ENCODE results near the gene PAXX.

The PAXX gene

DNA sequence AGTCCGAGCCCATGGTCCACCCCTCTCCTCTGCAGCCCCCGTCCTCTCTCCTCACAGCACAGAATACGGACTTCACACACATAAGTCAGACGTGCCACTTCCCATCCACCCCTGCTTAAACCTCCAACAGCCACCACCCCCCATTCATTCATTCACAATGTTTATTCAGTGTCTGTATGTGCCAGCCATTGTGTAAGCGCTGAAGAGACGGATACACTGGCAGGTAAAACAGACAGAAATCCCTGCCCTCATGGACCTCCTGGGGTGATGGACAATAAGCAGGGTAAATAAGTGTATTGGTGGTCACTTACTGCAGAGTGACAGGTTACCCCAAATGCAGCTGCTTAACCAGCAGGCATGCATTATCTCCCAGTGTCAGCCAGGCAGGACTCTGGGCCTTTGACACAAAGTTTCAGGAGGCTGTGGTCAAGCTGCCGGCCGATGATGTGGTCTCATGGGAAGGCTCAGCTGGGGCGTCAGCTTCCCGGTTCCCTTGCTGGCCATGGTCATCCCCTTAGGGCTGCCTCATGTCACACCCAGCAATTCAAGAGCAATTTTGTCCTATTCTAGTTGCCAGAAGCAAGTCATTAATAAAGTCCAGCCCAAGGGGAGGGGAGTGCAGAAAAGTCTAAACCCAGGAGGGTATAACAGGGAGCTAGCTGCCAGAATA, 1.8 kb upstream of the PAXX start:
- Histone ChIP-seq H3K4me3 (ENCODE audit: low read depth, low read length) (no peak overlapping the region), H3K4me1 (peaks cover 3% of the 10 kb centered on the region; the same call in 1 of the 2 replicates), H3K27me3 (no peaks in the 10 kb centered on the region), H3K9me3 (no peaks in the 10 kb centered on the region), H3K36me3 (peaks cover 12% of the 10 kb centered on the region)
- TF ChIP-seq, protein P1, sequence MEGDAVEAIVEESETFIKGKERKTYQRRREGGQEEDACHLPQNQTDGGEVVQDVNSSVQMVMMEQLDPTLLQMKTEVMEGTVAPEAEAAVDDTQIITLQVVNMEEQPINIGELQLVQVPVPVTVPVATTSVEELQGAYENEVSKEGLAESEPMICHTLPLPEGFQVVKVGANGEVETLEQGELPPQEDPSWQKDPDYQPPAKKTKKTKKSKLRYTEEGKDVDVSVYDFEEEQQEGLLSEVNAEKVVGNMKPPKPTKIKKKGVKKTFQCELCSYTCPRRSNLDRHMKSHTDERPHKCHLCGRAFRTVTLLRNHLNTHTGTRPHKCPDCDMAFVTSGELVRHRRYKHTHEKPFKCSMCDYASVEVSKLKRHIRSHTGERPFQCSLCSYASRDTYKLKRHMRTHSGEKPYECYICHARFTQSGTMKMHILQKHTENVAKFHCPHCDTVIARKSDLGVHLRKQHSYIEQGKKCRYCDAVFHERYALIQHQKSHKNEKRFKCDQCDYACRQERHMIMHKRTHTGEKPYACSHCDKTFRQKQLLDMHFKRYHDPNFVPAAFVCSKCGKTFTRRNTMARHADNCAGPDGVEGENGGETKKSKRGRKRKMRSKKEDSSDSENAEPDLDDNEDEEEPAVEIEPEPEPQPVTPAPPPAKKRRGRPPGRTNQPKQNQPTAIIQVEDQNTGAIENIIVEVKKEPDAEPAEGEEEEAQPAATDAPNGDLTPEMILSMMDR (IDR thresholded peaks at IDR 0.05; ENCODE audit: low read depth, low read length): no peak
- no peak for DNase-seq

DNA sequence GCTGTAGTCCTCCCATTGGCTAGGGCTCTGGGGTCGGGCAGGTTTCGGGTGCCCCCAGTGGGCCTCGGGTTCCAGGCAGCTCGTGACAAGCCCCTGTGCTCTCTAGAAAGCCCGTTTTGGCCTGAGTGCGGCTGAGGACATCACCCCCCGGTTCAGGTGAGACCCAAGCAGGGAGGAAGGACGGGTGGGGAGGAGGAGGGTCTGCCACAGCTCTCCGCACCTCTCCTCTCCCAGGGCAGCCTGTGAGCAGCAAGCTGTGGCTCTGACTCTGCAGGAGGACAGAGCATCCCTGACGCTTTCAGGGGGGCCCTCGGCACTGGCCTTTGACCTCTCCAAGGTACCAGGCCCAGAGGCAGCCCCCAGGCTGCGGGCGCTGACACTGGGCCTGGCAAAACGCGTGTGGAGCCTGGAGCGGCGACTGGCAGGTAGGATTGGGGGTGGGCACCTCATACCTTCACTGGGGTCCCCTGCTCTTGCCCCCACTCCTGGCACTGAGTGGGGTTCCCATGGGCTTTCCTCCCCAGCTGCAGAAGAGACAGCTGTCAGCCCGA, 672 bp downstream of the PAXX start:
- Histone ChIP-seq H3K27me3 (no peaks in the 10 kb centered on the region), H3K4me1 (peaks cover 19% of the 10 kb centered on the region), H3K4me3 (ENCODE audit: low read depth, low read length) (peak overlapping the region; percentile 84), H3K9me3 (no peaks in the 10 kb centered on the region), H3K36me3 (peaks cover 12% of the 10 kb centered on the region)
- no peak for DNase-seq
- TF ChIP-seq, protein P1 (IDR thresholded peaks at IDR 0.05; ENCODE audit: low read depth, low read length): no peak

DNA sequence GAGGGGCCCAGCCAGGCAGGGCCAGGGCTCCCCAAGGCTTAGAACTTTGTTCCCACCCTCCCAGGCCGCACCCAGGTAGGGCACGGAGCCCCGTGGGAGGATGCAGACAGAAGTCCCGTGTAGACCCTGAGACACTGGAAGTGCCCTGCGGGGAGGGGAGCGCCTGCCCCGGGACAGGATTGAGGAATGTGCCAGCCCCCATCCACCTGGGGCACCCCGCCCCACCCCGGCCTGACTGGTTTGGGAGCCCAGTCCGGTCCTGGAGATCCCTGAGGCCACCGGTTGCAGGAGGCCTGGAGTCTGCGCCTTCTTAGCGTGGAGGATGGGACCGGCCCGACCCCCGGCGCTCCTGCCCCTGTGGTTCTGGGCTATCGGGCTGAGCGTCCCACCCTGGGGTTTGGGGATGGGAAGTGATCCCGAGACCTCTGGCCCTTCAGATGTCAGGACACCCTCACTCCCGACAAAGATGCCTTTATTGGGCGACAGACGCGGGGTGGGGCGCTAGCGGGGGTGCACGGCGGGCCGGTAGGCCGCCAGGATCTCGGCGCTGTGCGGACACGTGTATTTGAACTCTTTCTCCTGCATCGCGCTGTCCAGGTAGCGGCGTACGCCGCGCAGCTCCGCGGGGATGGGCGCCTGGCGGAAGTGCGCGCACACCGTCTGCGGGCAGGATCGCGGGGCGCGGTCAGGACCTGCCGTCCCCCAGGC, 2.1 kb downstream of the PAXX start:
- H3K27me3 ChIP-seq: no peaks in the 10 kb centered on the region

DNA sequence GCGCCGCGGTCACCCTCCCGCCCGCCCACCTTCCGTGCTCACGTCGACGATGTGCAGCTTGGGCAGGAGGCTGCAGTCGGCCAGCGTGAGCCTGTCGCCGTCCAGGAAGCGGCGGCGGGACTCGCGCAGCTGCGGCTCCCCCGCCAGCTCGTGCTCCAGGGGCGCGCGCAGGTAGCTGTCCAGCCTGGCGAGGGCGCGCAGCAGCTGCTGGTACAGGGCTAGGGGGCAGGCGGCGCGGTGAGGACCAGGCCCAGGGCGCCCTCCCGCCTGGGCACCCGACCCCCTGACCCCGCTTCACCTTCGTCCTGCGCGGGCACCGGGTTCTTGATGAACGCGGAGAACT, 2.6 kb downstream of the PAXX start:
- Histone ChIP-seq H3K36me3 (peaks cover 12% of the 10 kb centered on the region), H3K27me3 (no peaks in the 10 kb centered on the region), H3K9me3 (no peaks in the 10 kb centered on the region), H3K4me1 (peaks cover 19% of the 10 kb centered on the region), H3K4me3 (ENCODE audit: low read depth, low read length) (no peak overlapping the region)
- DNase-seq: no peak
- TF ChIP-seq, protein P1 (IDR thresholded peaks at IDR 0.05; ENCODE audit: low read depth, low read length): no peak

More for the DNA sequence above, 2.1 kb downstream of the PAXX start:
- peaks cover 19% of the 10 kb centered on the region for H3K4me1 ChIP-seq
- no peak overlapping the region for H3K4me3 ChIP-seq (ENCODE audit: low read depth, low read length)
- DNase-seq: no peak
- no peaks in the 10 kb centered on the region for H3K9me3 ChIP-seq
- peaks cover 12% of the 10 kb centered on the region for H3K36me3 ChIP-seq
- TF ChIP-seq, protein P1 (IDR thresholded peaks at IDR 0.05; ENCODE audit: low read depth, low read length): no peak

DNA sequence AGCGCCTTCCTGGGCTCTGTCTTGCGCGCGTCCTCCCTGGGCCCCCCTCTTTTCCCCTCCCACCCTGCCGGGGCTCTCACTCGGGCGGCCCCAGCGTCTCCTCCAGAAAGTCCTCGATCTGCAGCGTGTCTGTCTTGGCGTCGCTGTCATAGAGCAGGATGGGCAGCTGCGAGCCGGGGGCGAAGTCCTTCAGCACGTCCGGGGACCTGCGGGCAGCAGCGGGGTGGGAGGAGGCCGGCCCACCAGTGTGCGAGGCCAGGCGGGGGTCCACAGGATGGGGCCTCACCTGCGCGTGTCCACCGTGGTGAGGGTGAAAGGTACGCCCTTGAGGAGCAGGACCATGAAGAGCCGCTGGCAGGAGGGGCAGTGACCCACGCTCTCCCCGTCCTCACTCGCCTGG, 3.1 kb downstream of the PAXX start:
- H3K27me3 ChIP-seq: no peaks in the 10 kb centered on the region
- TF ChIP-seq, protein P1 (IDR thresholded peaks at IDR 0.05; ENCODE audit: low read depth, low read length): no peak
- H3K36me3 ChIP-seq: peaks cover 12% of the 10 kb centered on the region
- peaks cover 19% of the 10 kb centered on the region for H3K4me1 ChIP-seq
- DNase-seq: no peak
- H3K4me3 ChIP-seq (ENCODE audit: low read depth, low read length): no peak overlapping the region
- H3K9me3 ChIP-seq: no peaks in the 10 kb centered on the region

All from BE2C (cell line).